ENCODE results near the gene MKS1.

DNA sequence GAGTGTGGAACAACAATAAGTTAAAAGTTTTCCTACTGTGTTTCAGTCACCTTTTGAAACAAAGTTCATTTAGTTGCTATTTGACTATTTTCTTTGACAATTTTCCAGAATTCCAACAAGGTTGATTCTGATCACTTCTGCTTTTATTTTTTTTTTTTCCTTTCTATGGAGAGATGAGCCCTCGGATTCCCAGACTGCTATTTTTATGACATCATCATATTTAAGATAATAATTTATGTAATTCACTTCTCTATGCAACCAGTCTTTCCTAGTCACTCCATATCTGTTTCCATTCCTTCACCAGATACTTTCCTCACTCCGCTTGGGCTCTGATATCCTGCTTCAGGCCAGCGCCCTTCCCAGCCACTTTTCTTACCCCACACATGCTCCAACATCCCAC is 44.2 kb downstream of the MKS1 start:
- TF ChIP-seq CTCF (conservative IDR thresholded peaks at IDR 0.05 in 1 of 2, IDR thresholded peaks at IDR 0.05 in 1 of 2; ENCODE audit: low read depth in 1 of 2, low read length in 2 of 2) (no peak), EZH2 (IDR thresholded peaks at IDR 0.05; ENCODE audit: low read length, missing control alignments) (no peak)
